Raji (cell line): ENCODE results near the gene LAMA3.

Experiments
- POLR2A ChIP-seq: IDR thresholded peaks from 2 replicates; pipeline ENCODE4 v1.6.1; 2011; ENCODE audit warnings: low read depth, low read length, control low read depth; ENCODE audit not compliant: insufficient read depth

The LAMA3 gene

DNA sequence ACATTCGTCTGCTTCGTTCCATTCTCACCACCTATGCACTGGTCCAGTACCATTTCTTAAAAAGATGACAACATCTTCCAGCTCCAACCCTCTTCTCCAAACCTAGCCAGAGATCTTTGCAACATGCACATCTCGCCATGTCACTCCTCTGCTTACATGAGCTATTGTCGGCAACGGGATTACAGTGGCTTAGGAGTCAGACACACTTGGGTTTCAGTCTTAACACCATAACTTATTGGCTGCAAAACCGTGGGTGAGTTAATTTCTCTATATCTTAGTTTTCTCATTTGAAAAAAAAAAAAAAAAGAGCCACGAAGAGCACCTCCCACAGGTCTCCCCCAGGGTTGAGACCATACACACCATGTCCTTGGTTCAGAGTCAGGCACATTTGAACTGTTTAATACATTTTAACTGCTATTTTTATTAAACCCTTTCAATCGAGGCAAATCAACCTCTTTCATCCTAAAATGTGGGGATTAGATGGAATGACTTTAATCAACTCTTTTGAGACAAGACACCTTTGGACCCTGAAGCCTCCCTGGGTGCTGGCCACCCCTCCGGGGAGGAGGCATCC lies 27.4 kb upstream of the LAMA3 start:
- TF ChIP-seq POLR2A, result no peak

DNA sequence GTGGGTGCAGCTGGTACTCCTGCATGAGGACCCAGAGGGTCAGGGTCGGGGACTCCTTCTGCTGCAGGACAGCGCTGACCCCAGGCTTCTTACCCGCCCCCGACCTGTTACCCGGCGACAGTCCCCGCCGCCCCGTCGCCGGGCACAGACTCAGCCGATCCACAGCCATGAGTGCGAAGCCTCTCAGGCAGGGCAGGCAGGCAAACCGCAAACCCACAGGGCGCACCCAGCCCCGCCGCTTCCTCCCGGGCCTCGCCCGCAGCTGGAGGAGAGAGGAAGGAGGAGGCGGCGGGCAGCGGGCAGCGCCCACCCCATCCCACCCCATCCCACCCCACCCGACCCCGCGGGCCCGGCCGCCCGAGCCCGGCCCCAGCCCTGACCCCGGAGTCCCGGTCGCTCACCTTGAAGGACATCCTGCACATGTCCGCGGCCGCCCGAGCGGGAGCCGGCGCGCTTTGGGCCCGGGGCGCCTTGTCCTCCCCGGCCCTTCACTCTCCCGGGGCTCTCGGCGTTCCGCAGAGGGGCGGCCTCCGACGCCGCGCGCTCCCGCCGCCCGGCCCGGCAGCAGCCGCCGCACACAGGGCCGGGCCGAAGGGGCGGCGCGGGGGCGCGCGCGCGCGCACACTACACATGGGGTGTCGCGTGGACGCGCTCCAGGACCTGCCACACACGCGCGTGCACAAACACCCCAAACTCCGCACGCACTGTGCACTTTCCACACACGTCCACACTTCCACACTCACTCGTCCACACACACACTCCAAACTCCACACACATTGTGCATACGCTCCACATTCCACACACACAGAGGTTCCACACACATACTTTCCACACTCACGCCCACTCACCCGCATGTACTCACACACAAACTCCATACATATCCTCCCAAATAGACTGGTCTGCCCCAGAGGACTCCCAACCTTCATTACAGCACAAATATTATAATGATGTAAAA lies 26.7 kb upstream of the LAMA3 start, which contains the start of gene ANKRD29:
TSS of gene ANKRD29 (minus strand) at position 603 of the 955 bp plus-strand sequence. CDS start at position 422, 181 bp downstream.
- no peak for TF ChIP-seq POLR2A

DNA sequence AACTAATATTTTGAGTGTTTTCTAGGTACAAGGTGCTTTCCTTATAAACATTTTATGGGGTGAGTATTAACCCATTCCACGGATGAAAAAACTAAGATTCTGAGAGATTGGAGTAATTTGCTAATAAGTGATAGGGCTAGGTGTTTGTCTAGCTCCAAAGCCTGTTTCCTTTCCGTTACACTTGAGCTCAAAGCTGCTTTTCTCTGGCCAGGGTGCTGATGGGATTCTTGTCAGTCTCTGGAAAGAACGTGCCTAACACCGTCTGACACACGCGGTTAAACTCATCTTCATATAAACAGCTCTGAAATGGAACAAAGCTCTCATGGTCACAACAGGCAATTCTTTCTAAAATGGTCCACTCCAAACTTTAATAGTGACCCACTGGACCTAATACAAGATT lies 24.6 kb upstream of the LAMA3 start:
- no peak for TF ChIP-seq POLR2A

DNA sequence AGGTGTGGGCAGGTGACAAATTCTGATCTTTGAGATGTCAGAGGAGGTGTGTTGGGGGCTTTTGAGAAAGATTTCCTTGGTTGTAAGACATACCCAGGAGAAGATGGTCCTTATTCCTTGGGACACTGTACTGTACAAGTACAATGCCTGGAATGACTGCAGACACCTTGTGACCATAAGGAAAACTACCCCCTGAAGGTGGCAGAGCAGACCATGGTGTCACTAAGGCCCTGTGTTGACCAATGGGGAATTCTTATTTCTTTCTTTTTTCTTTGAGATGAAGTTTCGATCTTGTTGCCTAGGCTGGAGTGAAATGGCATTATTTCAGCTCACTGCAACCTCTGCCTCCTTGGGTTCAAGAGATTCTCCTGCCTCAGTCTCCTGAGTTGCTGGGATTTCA lies 22.1 kb upstream of the LAMA3 start:
- no peak for TF ChIP-seq POLR2A

DNA sequence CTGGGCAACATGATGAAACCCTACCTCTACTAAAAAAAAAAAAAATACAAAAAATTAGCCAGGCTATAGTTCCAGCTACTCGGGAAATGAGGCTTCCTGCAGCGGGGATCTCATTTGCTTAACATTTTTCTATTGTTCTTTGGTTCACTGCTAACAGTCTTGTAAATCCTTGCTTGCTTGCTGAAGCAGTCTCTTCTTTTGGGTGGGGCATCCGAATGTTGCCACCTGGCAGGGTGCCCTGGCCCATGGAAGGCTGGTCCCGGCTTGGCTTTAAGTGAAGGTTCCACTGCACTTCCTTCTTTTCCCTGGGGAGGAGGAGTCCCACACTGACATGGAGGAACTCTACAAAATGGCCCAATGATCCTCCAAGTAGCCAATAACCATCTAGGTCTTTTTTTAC lies 20.5 kb upstream of the LAMA3 start:
- TF ChIP-seq POLR2A, result no peak

DNA sequence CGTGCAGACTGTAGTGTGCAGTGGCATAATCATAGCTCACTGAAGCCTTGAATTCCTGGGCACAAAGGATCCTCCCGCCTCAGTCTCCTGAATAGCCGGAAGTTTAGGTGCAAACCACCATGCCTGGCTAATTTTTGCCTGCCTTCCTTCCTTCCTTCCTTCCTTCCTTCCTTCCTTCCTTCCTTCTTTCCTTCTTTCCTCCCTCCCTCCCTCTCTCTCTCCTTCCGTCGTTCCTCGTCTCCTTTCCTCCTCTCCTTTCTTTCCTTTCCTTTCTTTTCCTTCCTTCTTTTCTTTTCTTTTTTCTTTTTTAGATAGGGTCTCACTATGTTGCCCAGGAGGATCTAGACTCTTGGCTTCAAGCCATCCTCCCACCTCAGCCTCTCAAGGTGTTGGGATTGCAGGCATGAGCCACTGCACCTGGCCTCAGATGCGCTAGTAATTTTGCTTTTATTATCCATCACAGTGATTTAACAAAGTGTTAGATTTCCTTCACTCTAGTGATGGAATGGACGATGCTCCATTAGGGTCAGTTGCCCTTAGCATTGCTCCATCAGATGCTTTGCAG lies 20.0 kb upstream of the LAMA3 start:
- no peak for TF ChIP-seq POLR2A

DNA sequence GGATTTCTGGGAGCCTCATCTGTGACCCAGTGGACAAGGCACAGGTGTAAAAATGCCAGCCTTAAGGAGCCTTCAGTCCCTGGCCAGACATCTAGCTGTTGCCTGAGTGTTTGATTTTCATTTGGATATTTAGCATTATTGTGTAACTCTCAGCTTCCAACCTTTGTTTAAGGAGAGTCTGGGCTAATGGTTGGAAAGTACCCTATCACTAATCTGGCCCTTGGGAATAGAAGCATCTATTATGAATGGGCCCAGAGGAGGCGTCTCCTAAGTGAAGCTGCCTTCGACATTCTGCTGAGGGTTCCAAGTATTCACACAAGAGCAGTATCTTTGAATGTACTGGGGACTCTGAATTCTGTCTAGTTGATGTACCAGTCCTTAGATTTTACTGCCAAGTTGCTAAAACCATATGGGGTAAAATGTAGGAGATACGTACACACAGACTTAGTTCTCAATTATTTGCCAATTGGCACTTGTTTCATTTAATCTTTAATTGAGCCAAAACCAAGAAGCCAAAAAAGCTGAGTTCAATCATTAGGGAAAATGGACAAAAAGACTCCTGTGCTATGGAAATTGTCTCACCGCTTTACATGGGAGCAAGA lies 19.3 kb upstream of the LAMA3 start:
- no peak for TF ChIP-seq POLR2A

DNA sequence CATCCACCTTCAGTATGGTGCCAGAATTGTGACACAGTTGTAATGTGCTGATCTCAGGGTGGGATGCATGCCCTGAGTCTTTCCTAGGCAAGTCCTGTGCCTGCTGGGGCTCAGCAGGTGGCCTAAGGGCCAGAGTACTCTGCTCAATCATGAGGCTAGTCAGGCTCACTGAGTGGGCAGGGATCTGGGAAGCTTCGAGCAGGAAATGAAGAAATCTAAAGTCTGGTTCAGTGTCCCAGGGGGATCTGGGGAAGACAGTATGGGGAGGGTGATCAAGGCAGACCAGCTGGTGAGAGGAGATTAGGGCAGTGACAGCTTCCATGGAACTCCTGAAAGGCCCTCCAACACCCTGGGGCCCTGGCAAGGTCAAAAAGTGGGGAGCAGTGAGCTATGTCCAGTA lies 17.7 kb upstream of the LAMA3 start:
- no peak for TF ChIP-seq POLR2A

DNA sequence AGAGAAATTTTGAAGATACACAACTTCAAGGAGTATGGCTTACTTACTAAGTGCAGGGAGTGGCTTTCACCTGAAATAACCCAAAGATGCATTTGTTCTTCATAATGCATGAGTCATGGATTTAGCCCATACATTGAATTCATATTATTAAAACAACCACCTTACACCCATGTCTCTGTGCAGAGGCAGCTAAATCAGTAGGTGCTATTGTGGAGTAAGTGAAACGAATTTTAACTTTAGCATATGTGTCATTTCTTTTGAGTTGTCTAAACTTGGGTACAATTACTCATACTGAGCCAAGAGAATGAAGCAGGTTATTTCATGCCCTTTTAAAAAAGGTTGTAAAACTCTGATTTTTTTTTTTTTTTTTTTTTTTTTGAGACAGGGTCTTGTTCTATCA lies 15.5 kb upstream of the LAMA3 start:
- no peak for TF ChIP-seq POLR2A

DNA sequence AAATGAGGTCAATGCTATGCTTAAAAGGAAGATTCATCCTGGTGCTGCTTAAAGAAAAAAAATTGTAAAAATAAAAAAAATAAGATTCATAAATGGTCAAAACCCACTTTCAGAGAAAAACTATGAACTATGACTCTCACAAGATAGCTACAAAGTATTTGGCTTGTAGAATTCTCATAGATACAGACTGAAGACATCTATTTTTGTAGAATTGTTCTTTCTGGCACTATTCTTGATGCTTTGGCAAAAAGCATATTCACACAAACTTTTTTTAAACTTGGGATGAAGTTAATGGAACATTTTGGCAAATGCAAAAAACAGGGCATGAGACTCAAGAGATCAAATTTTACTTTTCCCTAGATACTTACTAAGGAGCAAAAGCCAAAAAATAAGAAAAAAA lies 14.0 kb upstream of the LAMA3 start:
- no peak for TF ChIP-seq POLR2A

DNA sequence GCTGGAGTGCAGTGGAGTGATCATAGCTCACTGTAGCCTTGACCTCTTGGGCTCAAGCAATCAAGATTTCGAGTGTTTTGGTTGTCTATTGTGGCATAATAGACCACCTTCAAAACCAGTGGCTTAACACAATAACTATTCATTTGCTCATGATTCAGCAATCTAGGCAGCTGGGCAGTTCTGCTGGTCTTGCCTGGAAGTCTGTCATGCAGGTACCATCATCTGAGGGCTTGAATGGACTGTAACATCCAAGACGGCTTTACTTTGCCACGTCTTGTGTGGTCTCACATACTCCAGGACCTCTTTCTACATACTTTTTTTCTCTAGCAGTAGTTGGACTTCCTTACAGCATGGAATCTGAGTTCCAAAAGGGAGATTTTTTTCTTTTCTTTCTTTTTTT lies 13.4 kb upstream of the LAMA3 start:
- TF ChIP-seq POLR2A, result no peak

DNA sequence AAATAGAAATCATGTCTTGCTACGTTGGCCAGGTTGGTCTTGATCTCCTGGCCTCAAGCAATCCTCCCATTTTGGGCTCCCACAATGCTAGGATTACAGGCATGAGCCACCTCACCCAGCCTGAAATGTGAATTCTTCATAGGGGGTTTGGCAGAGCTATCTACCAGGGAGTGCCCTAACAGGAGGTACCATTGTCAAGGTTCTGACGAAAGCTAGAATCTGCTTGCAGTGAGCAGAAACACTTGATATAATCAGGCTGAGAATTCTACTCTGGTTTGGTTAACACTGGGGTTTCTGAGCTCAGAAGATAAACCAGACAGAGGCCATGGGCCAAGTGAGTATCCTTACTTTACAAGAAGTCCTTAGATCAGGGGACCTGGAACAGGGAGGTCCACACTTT lies 7.2 kb upstream of the LAMA3 start:
- TF ChIP-seq POLR2A, result no peak

DNA sequence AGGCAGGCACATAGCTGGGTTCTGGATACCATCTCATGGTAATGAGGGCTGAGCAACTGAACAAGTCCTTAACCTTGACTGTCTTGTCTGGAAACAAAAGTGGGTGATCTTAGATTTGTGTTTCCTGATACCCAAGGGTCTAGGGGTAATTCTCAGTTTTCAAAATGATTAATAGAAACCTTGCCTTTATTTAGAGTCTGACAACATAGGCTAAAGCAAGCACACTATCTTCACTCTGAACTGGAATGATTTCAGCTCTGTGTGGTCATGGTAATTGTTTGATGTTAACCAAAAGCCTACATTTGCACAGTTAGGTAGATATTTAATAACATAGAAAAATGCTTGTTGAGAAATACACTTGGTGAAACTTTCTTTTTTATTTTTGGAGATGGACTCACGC lies 6.8 kb upstream of the LAMA3 start:
- TF ChIP-seq POLR2A, result no peak

DNA sequence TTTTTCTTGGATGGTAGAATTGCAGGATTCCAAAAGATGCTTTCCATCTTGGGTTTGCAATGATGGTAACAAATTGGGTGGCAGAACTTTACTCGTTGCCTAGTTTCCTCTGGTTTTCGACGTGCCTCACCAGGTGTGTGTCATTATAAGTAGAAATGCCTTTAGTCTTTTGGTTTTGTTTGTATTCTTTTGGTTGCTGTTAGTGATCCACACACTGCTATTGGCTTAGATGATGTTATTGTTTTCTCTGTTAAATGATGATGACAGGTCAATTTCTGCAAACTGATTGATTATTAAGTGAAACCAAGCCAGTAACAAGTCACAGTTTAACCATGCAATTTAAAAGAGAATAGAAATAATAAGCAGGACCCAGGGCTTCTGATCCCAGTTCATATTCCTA lies 6.1 kb upstream of the LAMA3 start:
- no peak for TF ChIP-seq POLR2A

DNA sequence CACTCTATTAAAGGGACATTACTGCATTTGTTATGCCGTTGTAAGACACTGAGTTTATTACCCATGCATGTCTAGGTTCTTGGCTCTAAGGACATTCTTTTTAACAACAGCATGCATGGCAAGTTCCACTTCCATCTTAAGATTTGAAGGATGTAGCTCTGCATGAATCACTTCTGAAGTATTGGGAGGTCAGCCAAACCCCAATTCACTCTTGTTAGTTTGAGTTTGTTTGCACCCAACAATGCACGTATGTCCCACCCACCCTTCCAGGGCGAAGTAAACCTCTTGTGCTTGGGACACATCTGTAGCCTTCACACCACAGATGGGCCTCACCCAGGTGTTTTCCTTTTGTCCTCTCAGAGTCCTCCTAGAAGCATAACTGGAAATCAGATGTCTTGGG lies 5.6 kb upstream of the LAMA3 start:
- TF ChIP-seq POLR2A, result no peak

DNA sequence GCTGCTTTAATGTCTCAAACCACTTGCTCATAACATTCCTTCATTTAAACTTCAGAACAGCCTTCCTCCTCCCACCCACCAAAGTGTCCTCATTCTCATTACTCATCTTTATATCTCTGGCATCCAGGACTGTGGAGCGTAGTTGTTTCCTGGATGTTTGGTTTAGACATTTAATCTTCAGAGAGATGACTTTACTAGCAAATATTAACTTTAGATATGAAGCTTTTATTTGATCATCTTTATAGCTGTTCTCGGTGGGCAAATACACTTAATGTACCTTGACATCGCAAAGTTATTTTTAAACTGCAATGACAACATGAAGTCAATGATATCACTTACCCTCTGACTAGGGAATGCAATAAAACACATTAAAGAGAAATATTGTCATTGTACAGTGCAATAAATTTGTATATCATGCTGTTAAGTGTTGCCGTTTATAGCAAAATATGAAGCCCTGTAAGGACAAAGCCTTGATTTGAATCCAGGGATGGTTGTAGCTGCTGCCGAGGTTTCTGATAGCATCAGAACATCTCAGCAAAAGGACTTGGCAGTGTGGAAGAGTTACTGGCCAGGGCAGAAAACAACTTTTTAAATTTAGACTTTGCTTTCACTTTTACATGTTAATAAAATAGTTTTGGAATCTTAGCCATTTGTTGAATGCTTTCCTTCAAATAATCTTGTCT lies 4.6 kb upstream of the LAMA3 start:
- no peak for TF ChIP-seq POLR2A

DNA sequence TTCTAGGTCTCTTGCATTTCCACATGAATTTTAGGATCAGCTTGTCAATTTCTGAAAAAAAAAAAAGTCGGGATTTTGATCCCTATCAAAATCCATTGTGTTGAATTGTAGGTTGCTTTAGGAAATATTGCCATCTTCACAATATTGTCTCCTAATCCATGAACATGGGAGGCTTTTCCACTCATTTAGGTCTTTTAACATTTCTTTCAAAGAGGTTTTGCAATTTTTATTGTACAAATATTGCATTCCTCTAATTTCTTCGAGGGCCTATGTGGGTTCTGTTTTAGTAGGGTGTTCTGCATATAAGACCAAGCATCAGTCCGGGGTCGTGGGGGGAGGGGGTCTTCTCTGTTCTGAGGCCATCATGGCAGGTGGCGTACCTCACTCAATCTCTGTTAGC lies 725 bp upstream of the LAMA3 start:
- no peak for TF ChIP-seq POLR2A
